Heart left ventricle (tissue), 16 donors: ENCODE data around the gene CEBPZOS. TPM values are rescaled to one million over a fixed set of nuclear protein-coding genes. Genes with fewer than 3 reads are reported as not detected.

Experiments
- ATAC-seq, 4 donors: fragments of 200-7000 bp; cut with Tn5 transposase; one replicate each; pipeline ENCODE4 v1.9.1; 2020 to 2022; ENCODE audit warnings: moderate library complexity in 4 of 4, mild to moderate bottlenecking in 3 of 4, moderate number of reproducible peaks in 1 of 4
- DNase-seq, 5 donors: peaks; one replicate each; pipeline ENCODE4 v3.0.0-alpha.2; 2020
- H3K27ac ChIP-seq, 12 donors: fragments of 200-600 bp; sonication (generic) in 4 of 12; one replicate each; pipeline versions ENCODE4 v1.5.0 to v1.8.0; 2016 to 2022; ENCODE audit warnings: mild to moderate bottlenecking in 2 of 12
- H3K27me3 ChIP-seq, 9 donors: fragments of 200-600 bp; sonication (generic) in 2 of 9; one replicate each; pipeline versions ENCODE4 v1.5.1 to v1.8.0; 2016 to 2022; ENCODE audit warnings: mild to moderate bottlenecking in 3 of 9
- H3K36me3 ChIP-seq, 9 donors: fragments of 200-600 bp; sonication (generic) in 2 of 9; one replicate each; pipeline versions ENCODE4 v1.5.0 to v1.8.0; 2018 to 2022; ENCODE audit warnings: mild to moderate bottlenecking in 2 of 9
- H3K4me1 ChIP-seq, 12 donors: fragments of 200-600 bp; sonication (generic) in 4 of 12; one replicate each; pipeline versions ENCODE4 v1.5.0 to v1.8.0; 2016 to 2022; ENCODE audit warnings: mild to moderate bottlenecking in 3 of 12
- H3K4me3 ChIP-seq, 12 donors: fragments of 200-600 bp; sonication (generic) in 4 of 12; one replicate each; pipeline versions ENCODE4 v1.5.0 to v1.8.0; 2017 to 2022; ENCODE audit warnings: mild to moderate bottlenecking in 9 of 12, moderate library complexity in 4 of 12
- H3K9me3 ChIP-seq, 12 donors: fragments of 200-600 bp; sonication (generic) in 4 of 12; one replicate each; pipeline versions ENCODE4 v1.5.0 to v1.8.0; 2016 to 2022; ENCODE audit warnings: mild to moderate bottlenecking in 1 of 12
- POLR2A ChIP-seq, 2 donors: fragments of 450-650 bp; IDR thresholded peaks; one replicate each; pipeline ENCODE4 v1.6.1; 2017; ENCODE audit warnings: antibody characterized with exemption in 2 of 2, mild to moderate bottlenecking in 2 of 2, moderate library complexity in 2 of 2
- WGBS, 4 donors: extraction: QIAGEN DNeasy Blood & Tissue Kit in 2 of 4; methylation state at CpG; one replicate each; pipeline versions ENCODE4 v1.1.5 to v1.1.7; 2013 to 2018; 5-methylcytosine and 5-hydroxymethylcytosine counted together
- intact Hi-C, 10 donors: fragments of 100-400 bp; cut with DNase I; formaldehyde crosslinking; loops; one replicate each; pipeline versions ENCODE4 v1.11.1 to v1.14.2; 2022
- polyA plus RNA-seq, 2 donors: library from polyadenylated mRNA; stranded (reverse); fragments of 200-250 nt; gene quantifications; one replicate each; pipeline ENCODE4 v1.2.3, GENCODE V29; 2013
- total RNA-seq, 9 donors: library from RNA; depleted of rRNA in 2 of 9; stranded (reverse); fragments of >200 nt in 2 of 9; fragmentation: NEBNext Ultra II Directional in 3 of 9; extraction: Animal tissue kit (Norgen Biotek cat#: 25700) in 3 of 9; gene quantifications; one replicate each; pipeline versions ENCODE4 v1.1.0 to v1.2.4, GENCODE V29; 2016 to 2023
- TF ChIP-seq, protein P1 (sequence below), 12 donors: fragments of 200-600 bp; sonication (generic) in 4 of 12; IDR thresholded peaks; one replicate each; pipeline versions ENCODE4 v1.5.0 to v1.8.0; 2018 to 2022; ENCODE audit warnings: antibody characterized with exemption in 12 of 12, mild to moderate bottlenecking in 5 of 12
- donor health status: ischemic (EF 13 %, LVEDD 7.1; RV severe dilation, severe dysfunction).
- donor health status: healthy with polysubstance abuse.
- donor health status: DM: no; HTN: yes; CAD: no.
- donor health status: DM: no; HTN: no; CAD: no.
- donor health status: ischemic (EF 25% LVEDD 6.9; RV normal size, moderate dysfunction).
- donor health status: ischemic (EF 25% LVEDD 5.7; RV mildly dilated, moderate dysfunction).
- donor health status: healthy.
- donor health status: DM: yes; HTN: yes; CAD: no.
- donor health status: ischemic (EF 35%, LVEDD 5.7; RV mildly dilated, moderate dysfunction).
- donor health status: nonischemic (EF 11% LVEDD 7.7; RV severe dilation, severe dysfunction).
- donor health status: DM: yes; HTN: yes; CAD: no.
- donor health status: PGD.
- donor health status: ischemic (EF 29% LVEDD 5.4; RV normal size, mild dysfunction).
- donor health status: nonischemic (EF 23%, LVEDD 6.1; RV moderate dilation, normal function).

CEBPZOS gene
- total and polyA plus RNA-seq, 11 donors, result 32.1 to 118 (median 54.2) TPM

DNA sequence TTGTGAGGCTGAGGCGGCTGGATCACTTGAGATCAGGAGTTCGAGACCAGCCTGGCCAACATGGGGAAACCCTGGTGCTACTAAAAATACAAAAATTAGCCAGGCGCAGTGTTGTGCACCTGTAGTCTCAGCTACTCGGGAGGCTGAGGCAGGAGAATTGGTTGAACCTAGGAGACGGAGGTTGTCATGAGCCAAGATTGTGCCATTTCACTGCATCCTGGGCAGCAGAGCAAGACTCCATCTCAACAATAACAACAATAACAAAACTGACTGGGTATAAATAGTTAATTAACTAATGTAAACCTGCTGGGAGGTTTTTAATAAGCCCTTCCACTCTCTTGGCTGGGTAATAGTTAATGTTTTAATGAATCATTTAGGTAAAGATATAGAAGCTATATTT, 15.7 kb upstream of the CEBPZOS start:
- H3K4me3 ChIP-seq, result no peak overlapping the region
- no peaks in the 10 kb centered on the region for H3K9me3 ChIP-seq
- H3K27me3 ChIP-seq, result peaks cover 0 to 4% (median 0%) of the 10 kb centered on the region in 9 donors
- H3K27ac ChIP-seq, result no peak overlapping the region
- WGBS, 4 donors, result 93 to 97% (median 95%) methylated on average over 5 of the region's 5 CpGs
- H3K36me3 ChIP-seq, result no peaks in the 10 kb centered on the region
- intact Hi-C loops, result no loop called here
- no peak for TF ChIP-seq POLR2A (IDR thresholded peaks at IDR 0.05)
- TF ChIP-seq, protein P1, sequence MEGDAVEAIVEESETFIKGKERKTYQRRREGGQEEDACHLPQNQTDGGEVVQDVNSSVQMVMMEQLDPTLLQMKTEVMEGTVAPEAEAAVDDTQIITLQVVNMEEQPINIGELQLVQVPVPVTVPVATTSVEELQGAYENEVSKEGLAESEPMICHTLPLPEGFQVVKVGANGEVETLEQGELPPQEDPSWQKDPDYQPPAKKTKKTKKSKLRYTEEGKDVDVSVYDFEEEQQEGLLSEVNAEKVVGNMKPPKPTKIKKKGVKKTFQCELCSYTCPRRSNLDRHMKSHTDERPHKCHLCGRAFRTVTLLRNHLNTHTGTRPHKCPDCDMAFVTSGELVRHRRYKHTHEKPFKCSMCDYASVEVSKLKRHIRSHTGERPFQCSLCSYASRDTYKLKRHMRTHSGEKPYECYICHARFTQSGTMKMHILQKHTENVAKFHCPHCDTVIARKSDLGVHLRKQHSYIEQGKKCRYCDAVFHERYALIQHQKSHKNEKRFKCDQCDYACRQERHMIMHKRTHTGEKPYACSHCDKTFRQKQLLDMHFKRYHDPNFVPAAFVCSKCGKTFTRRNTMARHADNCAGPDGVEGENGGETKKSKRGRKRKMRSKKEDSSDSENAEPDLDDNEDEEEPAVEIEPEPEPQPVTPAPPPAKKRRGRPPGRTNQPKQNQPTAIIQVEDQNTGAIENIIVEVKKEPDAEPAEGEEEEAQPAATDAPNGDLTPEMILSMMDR (IDR thresholded peaks at IDR 0.05), result no peak
- ATAC-seq (no peak), DNase-seq (no peak)
- no peaks in the 10 kb centered on the region for H3K4me1 ChIP-seq

DNA sequence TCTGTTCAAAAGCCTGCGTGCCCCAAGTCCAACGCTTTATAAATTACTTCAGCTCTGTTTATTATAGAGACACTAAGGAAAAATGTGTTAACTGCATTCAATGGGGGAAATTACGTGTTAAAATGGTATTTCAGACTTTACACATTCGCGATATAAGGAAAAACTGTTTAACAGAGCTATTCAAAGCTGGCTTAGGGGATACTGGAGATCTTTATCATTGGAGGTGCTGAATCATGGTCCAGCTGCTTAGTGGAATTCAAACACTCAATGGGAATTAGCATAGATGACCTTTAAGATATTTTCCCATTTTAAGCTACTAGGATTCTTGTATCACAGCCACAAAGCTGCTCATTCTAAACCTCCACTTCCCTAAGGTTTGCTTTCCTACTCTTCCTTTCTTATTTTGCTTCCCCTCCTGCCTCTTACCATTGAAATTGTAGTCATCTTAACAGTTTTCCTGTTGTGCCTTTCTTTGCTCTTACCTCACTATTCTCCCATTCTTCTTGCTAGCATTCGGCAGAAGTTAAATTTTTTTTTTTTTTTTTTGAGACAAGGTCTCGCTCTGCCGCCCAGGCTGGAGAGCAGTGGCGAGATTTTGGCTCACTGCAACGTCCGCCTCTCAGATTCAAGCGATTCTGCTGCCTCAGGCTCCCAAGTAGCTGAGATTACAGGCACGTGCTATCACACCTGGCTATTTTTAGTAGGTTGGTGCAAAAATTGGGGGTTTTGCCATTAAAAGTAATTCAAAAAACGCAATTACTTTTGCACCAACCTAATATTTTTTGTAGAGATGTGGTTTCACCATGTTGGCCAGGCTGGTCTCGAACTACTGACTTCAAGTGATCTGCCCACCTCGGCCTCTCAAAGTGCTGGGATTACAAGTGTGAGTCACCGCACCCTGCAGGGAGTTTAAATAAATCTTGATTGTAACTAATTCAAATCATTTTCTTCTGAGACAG, 14.3 kb upstream of the CEBPZOS start:
- WGBS, 4 donors, result 68 to 79% (median 73%) methylated on average over 17 of the region's 17 CpGs

DNA sequence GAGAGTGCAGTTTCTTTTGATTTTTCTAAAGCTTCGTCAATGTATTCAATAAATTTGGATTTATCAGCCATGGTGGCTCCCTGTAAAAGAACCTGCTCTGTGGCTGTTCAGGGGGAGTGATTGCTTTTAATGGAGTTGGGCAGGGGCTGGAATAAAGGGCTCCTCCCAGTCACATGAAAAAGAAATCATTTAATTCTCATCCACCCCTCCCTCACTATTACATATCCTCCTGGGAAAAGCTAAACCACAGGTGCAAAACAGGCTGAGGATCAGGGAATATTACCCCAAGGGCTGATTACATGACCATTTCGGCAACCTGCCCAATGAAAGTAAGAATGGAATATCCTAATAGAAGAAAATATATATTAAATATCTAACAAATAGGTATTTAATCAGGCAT, 7.7 kb upstream of the CEBPZOS start, which contains the start of gene SULT6B1:
Gene SULT6B1, minus strand, starts transcription at position 101 of the 400 bp plus-strand sequence. Its CDS starts 30 bp downstream, at position 71.
- WGBS, 4 donors, result 93 to 99% (median 96%) methylated on average over 2 of the region's 2 CpGs
- intact Hi-C loops, result no loop called here
- H3K4me3 ChIP-seq, result no peak within 1 kb of the TSS

More for the DNA sequence above, 14.3 kb upstream of the CEBPZOS start:
- TF ChIP-seq, protein P1 (IDR thresholded peaks at IDR 0.05), result no peak
- TF ChIP-seq POLR2A (IDR thresholded peaks at IDR 0.05), result no peak
- Histone ChIP-seq H3K27ac (no peak overlapping the region), H3K27me3 (peaks cover 0 to 8% (median 0%) of the 10 kb centered on the region in 9 donors), H3K4me3 (no peak overlapping the region), H3K9me3 (no peaks in the 10 kb centered on the region), H3K36me3 (no peaks in the 10 kb centered on the region), H3K4me1 (no peaks in the 10 kb centered on the region)
- no peak for DNase-seq
- no peak for ATAC-seq
- intact Hi-C loops, result no loop called here

More for the DNA sequence above, 7.7 kb upstream of the CEBPZOS start, which contains the start of gene SULT6B1:
- H3K27ac ChIP-seq, result no peak within 1 kb of the TSS
- H3K36me3 ChIP-seq, result no peaks in the 10 kb centered on the region
- TF ChIP-seq POLR2A (IDR thresholded peaks at IDR 0.05), result no peak
- TF ChIP-seq, protein P1 (IDR thresholded peaks at IDR 0.05), result no peak
- no peaks in the 10 kb centered on the region for H3K9me3 ChIP-seq
- H3K4me1 ChIP-seq, result no peaks in the 10 kb centered on the region
- peaks cover 0 to 4% (median 0%) of the 10 kb centered on the region in 9 donors for H3K27me3 ChIP-seq
- DNase-seq (no peak), ATAC-seq (no peak)
